ENCODE results near the gene MRPL21.

Gene MRPL21

GRCh38 chr11:68903288-68904247 is at the start of gene MRPL21, which contains the start of gene IGHMBP2:
Gene MRPL21, minus strand, starts transcription at chr11:68903832. Its CDS starts 22 bp downstream, at chr11:68903810.
Gene IGHMBP2, plus strand, starts transcription at chr11:68903891. Its CDS starts 62 bp downstream, at chr11:68903953.
- DNase-seq (ENCODE audit: low spot score) = peak; percentile 80

GRCh38 chr11:68950762-68951161 is 47.1 kb upstream of the MRPL21 start:
- no peak for DNase-seq (ENCODE audit: low spot score)

GRCh38 chr11:68950270-68950669 is 46.6 kb upstream of the MRPL21 start:
- no peak for DNase-seq (ENCODE audit: low spot score)

GRCh38 chr11:68948935-68949334 is 45.3 kb upstream of the MRPL21 start:
- DNase-seq (ENCODE audit: low spot score) = no peak

- DNase-seq (ENCODE audit: low spot score) = no peak
These were observed 44.9 kb upstream of the MRPL21 start for GRCh38 chr11:68948496-68948895.

GRCh38 chr11:68947151-68947550 is 43.5 kb upstream of the MRPL21 start:
- no peak for DNase-seq (ENCODE audit: low spot score)

- DNase-seq (ENCODE audit: low spot score) = no peak
These were observed 42.9 kb upstream of the MRPL21 start for GRCh38 chr11:68946416-68947090.

- no peak for DNase-seq (ENCODE audit: low spot score)
These were observed 39.2 kb upstream of the MRPL21 start for GRCh38 chr11:68942751-68943271.

GRCh38 chr11:68942095-68942620 is 38.5 kb upstream of the MRPL21 start:
- no peak for DNase-seq (ENCODE audit: low spot score)

GRCh38 chr11:68941324-68942094 is 37.9 kb upstream of the MRPL21 start:
- DNase-seq (ENCODE audit: low spot score) = no peak

- no peak for DNase-seq (ENCODE audit: low spot score)
These were observed 37.2 kb upstream of the MRPL21 start for GRCh38 chr11:68940651-68941323.

- DNase-seq (ENCODE audit: low spot score) = no peak
These were observed 36.2 kb upstream of the MRPL21 start for GRCh38 chr11:68939583-68940555.

- no peak for DNase-seq (ENCODE audit: low spot score)
These were observed 35.4 kb upstream of the MRPL21 start for GRCh38 chr11:68938816-68939582.

- DNase-seq (ENCODE audit: low spot score) = no peak
These were observed 34.5 kb upstream of the MRPL21 start for GRCh38 chr11:68938088-68938487.

GRCh38 chr11:68936676-68937620 is 33.3 kb upstream of the MRPL21 start:
- no peak for DNase-seq (ENCODE audit: low spot score)

- DNase-seq (ENCODE audit: low spot score) = no peak
These were observed 32.7 kb upstream of the MRPL21 start for GRCh38 chr11:68936358-68936636.

- no peak for DNase-seq (ENCODE audit: low spot score)
These were observed 32.1 kb upstream of the MRPL21 start for GRCh38 chr11:68935516-68936357.
